ENCODE data around the gene LRRC25.
"Not testable (repeated sequence)": the region's sequence is repeated elsewhere in the genome, so short reads cannot be mapped to it uniquely, and the experiment has no call there.

Gene LRRC25

DNA sequence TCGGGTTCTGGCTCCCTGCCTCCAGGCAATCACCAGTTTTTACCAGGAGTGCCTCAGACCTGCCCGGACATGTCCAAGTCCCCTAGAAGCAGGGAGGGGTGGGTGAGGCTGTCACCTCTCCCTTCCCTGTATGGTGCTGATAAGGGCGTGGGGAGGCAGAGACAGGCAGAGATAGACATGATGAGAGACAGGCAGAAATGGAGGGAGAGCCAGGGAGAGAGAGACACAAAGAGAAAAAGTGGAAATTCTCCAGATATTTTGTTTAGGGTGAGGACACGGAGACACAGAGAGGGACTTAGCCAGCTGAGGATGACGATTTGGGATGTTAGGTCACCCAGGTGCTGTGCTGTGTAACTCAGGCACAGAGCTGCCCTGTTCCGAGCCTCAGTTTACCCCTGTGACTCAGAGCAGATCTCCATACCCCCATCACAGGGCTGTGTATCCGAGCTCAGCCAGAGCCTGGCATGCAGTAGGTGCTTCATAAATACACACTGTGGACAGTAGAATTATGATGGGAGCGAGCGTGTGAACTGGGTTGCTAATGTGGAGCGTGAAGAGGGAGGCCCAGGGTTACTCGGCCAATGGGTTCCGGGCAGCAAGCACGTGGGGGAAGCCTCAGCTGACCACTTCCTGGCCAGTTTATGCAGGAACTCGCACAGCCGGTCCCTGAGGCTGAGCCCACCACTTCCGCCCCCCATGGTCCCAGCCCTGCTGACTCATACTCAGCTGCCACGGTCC is 23.4 kb downstream of the LRRC25 start:
- peak; percentile 54 for DNase-seq

DNA sequence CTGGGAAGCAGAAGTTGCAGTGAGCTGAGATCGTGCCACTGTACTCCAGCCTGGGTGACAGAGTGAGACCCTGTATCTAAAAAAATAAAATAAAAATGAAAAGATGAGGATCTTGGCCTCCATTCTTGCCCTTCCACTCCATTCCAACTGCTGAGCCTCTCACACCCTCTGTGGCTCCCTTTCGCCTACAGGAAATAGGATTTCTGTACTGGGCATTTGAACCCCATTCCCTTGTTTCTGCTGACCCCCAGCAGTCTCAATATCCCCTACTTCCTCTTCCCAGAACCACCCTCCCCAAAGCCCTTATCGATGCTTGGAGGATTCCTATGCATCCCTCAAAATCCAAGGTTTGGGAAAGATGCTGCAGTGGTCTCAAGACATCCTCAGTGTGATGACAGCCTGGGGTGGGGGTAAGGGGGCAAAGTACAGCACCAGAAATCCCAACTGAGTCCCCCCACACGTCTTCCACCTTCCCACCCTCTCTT is 24.0 kb downstream of the LRRC25 start:
- DNase-seq, result no peak

GRCh38 chr19:18368504-18369222 is 28.8 kb downstream of the LRRC25 start:
- no peak for DNase-seq

- no peak for DNase-seq
Observed at GRCh38 chr19:18366021-18366435, 31.4 kb downstream of the LRRC25 start.

- DNase-seq, result peak; percentile 93
Observed at GRCh38 chr19:18364826-18365528, 32.4 kb downstream of the LRRC25 start.

DNA sequence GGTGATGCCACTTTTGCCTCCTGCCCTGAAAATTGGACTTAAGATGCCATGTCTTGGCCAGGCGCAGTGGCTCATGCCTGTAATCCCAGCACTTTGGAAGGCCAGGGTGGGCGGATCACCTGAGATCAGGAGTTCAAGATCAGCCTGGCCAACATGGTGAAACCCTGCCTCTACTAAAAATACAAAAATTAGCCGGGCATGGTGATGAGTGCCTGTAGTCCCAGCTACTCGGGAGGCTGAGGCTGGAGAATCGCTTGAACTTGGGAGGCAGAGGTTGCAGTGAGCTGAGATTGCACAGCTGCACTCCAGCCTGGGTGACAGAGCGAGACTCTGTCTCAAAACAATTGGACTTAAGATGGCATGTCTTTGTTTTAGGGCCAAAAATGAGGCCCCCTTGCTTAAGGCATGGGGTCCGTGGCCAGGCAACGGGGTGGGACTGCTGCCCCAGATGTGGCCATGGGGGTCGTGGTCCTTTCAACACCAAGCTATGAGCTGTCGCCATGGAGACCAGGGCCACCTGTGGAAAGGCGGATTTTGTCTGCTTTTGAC is 33.1 kb downstream of the LRRC25 start:
- not testable (repeated sequence) for DNase-seq

GRCh38 chr19:18363787-18364186 is 33.6 kb downstream of the LRRC25 start:
- DNase-seq, result no peak

GRCh38 chr19:18362934-18363542 is 34.4 kb downstream of the LRRC25 start:
- DNase-seq, result no peak

- DNase-seq, result no peak
Observed at GRCh38 chr19:18361646-18362045, 35.8 kb downstream of the LRRC25 start.

DNA sequence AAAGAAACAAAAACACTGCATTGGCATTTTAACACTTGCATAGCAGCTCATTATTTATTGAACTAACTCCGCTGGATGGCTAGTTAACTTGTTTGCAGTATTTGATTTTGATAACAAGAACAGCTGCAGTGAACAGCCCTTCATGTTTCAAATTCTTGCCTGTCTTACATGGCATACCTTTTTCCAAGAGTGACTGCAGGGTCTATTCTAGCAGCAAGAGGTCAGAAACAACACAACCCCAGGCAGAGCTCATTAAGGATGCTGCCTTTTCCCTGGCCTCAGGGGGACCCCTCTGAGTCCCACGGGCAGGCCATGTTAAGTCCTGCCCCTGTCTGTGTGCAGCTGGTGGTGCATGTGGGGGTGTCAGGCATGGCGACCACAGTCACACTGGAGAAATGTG is 40.4 kb downstream of the LRRC25 start:
- DNase-seq, result no peak

DNA sequence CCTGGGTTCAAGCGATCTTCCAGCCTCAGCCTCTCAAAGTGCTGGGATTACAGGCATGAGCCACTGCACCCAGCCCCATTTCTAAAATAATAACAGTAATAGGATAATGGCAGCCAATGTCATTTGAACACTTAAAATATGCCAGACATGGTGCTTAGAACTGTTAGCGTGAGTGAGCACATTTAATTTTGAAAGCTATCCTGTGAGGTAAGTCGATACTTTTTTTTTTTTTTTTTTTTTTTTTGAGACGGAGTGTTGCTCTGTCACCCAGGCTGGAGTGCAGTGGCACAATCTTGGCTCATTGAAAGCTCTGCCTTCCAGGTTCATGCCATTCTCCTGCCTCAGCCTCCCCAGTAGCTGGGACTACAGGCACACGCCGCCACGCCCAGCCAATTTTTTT is 42.7 kb downstream of the LRRC25 start:
- DNase-seq, result not testable (repeated sequence)

- no peak for DNase-seq
Observed at GRCh38 chr19:18353378-18354005, 43.9 kb downstream of the LRRC25 start.

GRCh38 chr19:18351544-18351943 is 45.9 kb downstream of the LRRC25 start:
- DNase-seq, result no peak

- DNase-seq, result no peak
Observed at GRCh38 chr19:18350490-18350889, 46.9 kb downstream of the LRRC25 start.

DNA sequence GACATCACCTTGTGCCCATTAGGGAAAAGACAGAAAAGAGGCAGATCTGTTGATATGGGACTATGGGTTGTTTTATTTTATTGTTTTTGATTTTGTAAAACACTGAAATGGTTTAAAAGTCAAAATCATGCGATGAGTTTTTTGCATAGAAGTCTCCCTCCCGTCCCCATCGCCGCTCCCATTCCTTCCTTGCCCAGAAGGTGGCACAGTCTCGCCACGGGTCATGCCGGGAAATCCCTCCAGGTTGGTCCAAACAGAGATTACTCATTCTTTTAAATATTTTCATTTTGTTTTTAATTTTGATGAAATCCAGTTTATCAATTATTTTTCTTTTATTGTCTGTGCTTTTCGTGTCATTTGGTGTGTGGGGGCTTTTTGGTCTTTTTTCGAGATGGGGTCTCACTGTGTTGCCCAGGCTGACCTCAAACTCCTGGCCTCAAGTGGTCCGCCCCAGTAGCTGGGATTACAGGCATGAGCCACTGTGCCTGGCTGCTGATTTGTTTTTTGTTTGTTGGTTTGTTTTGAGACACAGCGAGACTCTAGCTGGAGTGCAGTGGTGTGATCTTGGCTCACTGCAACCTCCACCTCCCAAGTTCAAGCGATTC is 47.8 kb downstream of the LRRC25 start:
- peak; percentile 26 for DNase-seq

DNA sequence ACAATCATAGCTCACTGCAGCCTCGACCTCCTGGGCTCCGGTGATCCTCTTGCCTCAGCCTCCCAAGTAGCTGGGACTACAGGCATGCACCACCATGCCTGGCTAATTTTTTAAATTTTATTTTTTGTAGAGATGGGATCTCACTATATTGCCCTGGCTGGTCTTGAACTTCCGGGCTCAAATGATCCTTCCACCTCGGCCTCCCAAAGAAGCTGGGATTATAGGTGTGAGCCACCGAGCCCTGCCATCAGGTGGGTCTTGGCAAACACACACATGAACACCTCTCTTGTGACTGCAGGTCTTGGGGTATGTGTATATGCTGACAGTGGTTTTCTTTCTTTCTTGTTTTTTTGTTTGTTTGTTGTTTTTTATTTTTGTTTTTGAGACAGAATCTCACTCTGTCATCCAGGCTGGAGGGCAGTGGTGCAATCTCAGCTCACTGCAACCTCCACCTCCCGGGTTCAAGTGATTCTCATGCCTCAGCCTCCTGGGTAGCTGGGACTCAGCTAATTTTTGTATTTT is 48.5 kb downstream of the LRRC25 start:
- not testable (repeated sequence) for DNase-seq

GRCh38 chr19:18348171-18348570 is 49.3 kb downstream of the LRRC25 start:
- no peak for DNase-seq

- peak; percentile 1 for DNase-seq
Observed at GRCh38 chr19:18346091-18346490, 51.3 kb downstream of the LRRC25 start.

DNA sequence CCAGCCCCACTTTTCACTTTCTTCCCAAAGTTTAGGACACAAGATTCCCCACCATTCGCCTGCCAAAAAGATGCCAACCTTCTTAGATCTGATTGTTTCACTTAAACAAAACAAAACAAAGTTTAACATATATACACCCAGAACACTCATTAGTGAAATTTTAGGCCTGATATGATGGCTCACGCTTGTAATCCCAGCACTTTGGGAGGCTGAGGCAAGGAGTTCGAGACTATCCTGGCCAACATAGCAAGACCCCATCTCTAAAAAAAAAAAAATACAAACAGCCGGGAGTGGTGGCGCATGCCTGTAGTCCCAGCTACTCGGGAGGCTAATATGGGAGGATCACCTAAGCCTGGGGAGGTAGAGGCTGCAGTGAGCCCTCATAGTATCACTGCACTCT is 52.1 kb downstream of the LRRC25 start:
- no peak for DNase-seq

GRCh38 chr19:18344582-18344950 is 52.9 kb downstream of the LRRC25 start:
- no peak for DNase-seq

DNA sequence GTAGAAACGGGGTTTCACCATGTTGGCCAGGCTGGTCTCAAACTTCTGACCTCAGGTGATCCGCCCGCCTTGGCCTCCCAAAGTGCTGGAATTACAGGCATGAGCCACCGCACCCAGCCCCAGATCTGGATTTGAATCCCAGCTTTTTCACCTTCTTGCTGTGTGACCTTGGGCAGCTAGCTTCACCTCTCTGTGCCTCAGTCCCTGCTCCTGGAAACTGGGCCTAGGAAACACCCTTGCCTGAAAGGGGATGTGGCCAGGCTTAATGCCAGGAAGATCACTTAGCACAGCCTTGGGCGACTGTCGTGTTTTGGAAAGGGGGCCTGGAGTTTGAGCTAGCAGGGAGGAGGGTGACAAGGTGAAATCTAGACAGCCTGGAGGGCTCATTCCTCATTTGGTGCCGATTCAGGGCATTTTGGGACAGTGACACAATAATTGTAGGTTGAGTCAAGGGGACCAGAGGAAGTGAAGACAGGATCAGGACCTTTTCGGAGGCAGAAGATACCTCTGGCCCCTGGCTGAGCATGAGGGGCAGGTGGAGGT is 55.3 kb downstream of the LRRC25 start:
- DNase-seq, result no peak

All from NCI-H1105 (cell line).